Ishikawa (cell line): ENCODE results near the gene KLHL25.

Experiments
- CEBPB ChIP-seq: IDR thresholded peaks from 2 replicates; pipeline ENCODE4 v1.6.1; 2012
- CREB1 ChIP-seq: IDR thresholded peaks from 2 replicates; pipeline ENCODE4 v1.6.1; 2012; ENCODE audit warnings: low read depth
- EGR1 ChIP-seq: IDR thresholded peaks from 2 replicates; pipeline ENCODE4 v1.6.1; 2012
- EP300 ChIP-seq: IDR thresholded peaks from 2 replicates; pipeline ENCODE4 v1.6.1; 2012; ENCODE audit warnings: borderline replicate concordance
- FOXM1 ChIP-seq: IDR thresholded peaks from 2 replicates; pipeline ENCODE4 v1.6.1; 2012; ENCODE audit warnings: low read depth, borderline replicate concordance
- MAX ChIP-seq: IDR thresholded peaks from 2 replicates; pipeline ENCODE4 v1.6.1; 2012
- NFIC ChIP-seq: IDR thresholded peaks from 2 replicates; pipeline ENCODE4 v1.6.1; 2012
- RAD21 ChIP-seq: IDR thresholded peaks from 2 replicates; pipeline ENCODE4 v1.6.1; 2012; ENCODE audit warnings: low read depth
- REST ChIP-seq: IDR thresholded peaks from 2 replicates; pipeline ENCODE4 v1.6.1; 2012; ENCODE audit warnings: low read depth, mild to moderate bottlenecking
- TAF1 ChIP-seq: IDR thresholded peaks from 2 replicates; pipeline ENCODE4 v1.6.1; 2012; ENCODE audit warnings: low read depth, mild to moderate bottlenecking
- TCF12 ChIP-seq: IDR thresholded peaks from 2 replicates; pipeline ENCODE4 v1.6.1; 2012; ENCODE audit warnings: low read depth
- TEAD4 ChIP-seq: IDR thresholded peaks from 2 replicates; pipeline ENCODE4 v1.6.1; 2012
- USF1 ChIP-seq: IDR thresholded peaks from 2 replicates; pipeline ENCODE4 v1.6.1; 2012
- YY1 ChIP-seq: IDR thresholded peaks from 2 replicates; pipeline ENCODE4 v1.6.1; 2012; ENCODE audit warnings: low read depth
- ZBTB7A ChIP-seq: IDR thresholded peaks from 2 replicates; pipeline ENCODE4 v1.6.1; 2012; ENCODE audit warnings: low read depth

Gene KLHL25

GRCh38 chr15:85770096-85771041, 24.4 kb downstream of the KLHL25 start:
- TF ChIP-seq ZBTB7A (no peak), RAD21 (no peak), MAX (no peak), TAF1 (no peak), USF1 (no peak), EP300 (no peak), TCF12 (no peak), CREB1 (no peak), EGR1 (no peak), YY1 (no peak), FOXM1 (no peak), TEAD4 (no peak), CEBPB (no peak), REST (no peak), NFIC (no peak)

- TF ChIP-seq CREB1 (no peak), REST (no peak), CEBPB (no peak), TEAD4 (no peak), FOXM1 (no peak), EGR1 (no peak), MAX (no peak)
Observed at GRCh38 chr15:85769182-85769900, 25.4 kb downstream of the KLHL25 start.

- TF ChIP-seq CEBPB, result no peak
- TF ChIP-seq USF1, result no peak
- no peak for TF ChIP-seq ZBTB7A
- no peak for TF ChIP-seq TAF1
- no peak for TF ChIP-seq TCF12
- no peak for TF ChIP-seq TEAD4
- TF ChIP-seq EP300, result no peak
- TF ChIP-seq EGR1, result no peak
- no peak for TF ChIP-seq YY1
- TF ChIP-seq FOXM1, result no peak
- no peak for TF ChIP-seq REST
- TF ChIP-seq NFIC, result no peak
- no peak for TF ChIP-seq RAD21
- TF ChIP-seq CREB1, result no peak
- TF ChIP-seq MAX, result no peak
Observed at GRCh38 chr15:85768595-85769168, 26.0 kb downstream of the KLHL25 start.
